B cell (primary cell): ENCODE results near the gene PRKCA. TPM values are rescaled to one million over a fixed set of nuclear protein-coding genes. Genes with fewer than 3 reads are reported as not detected.

Source experiments
- ATAC-seq: fragments of 200-7000 bp; cut with Tn5 transposase; one replicate; pipeline ENCODE4 v1.10.0; 2021; ENCODE audit warnings: low read depth, mild to moderate bottlenecking, moderate number of reproducible peaks, moderate library complexity
- CTCF ChIA-PET: fragments of 350-600 bp; sonication (Branson Sonifier 250); formaldehyde crosslinking; loops from one replicate; lab custom pipeline; 2021; ENCODE audit warnings: antibody characterized with exemption, inconsistent platforms; lab: Charles Lee
- POLR2A ChIA-PET: fragments of 350-600 bp; sonication (Branson Sonifier 250); formaldehyde crosslinking; loops from one replicate; lab custom pipeline; 2021; ENCODE audit warnings: antibody characterized with exemption; lab: Charles Lee
- DNase-seq: peaks from one replicate; pipeline ENCODE4 v3.0.0; 2013
- H2AFZ ChIP-seq: 2 replicates; pipeline ENCODE4 v1.6.1; 2012; ENCODE audit warnings: mild to moderate bottlenecking, low read depth, low read length; ENCODE audit not compliant: insufficient read depth, poor library complexity, severe bottlenecking
- H3K27ac ChIP-seq, 2 donors: 1 replicate in 1 of 2; 2 replicates in 1 of 2; pipeline ENCODE4 v1.5.1; 2012 to 2013; ENCODE audit warnings: low read length in 2 of 2, mild to moderate bottlenecking in 2 of 2, moderate library complexity in 1 of 2
- H3K27me3 ChIP-seq, 4 experiments: fragments of 200-600 bp in 1 of 4; sonication (generic) in 1 of 4; replicated peaks in 1 of 4; 1 replicate in 2 of 4; 2 replicates in 2 of 4; pipeline versions ENCODE4 v1.6.1 to v1.7.0; 2013 to 2016; ENCODE audit warnings: low read length in 3 of 4, mild to moderate bottlenecking in 2 of 4, mixed read lengths in 1 of 4, moderate library complexity in 1 of 4; ENCODE audit not compliant: insufficient read depth in 4 of 4, control insufficient read depth in 3 of 4; ENCODE audit errors: control extremely low read depth in 1 of 4
- H3K36me3 ChIP-seq, 2 experiments: replicated peaks in 1 of 2; 1 replicate in 1 of 2; 2 replicates in 1 of 2; pipeline versions ENCODE4 v1.6.1 to v1.7.1; 2013; ENCODE audit warnings: low read length in 1 of 2; ENCODE audit not compliant: insufficient read depth in 2 of 2, control insufficient read depth in 1 of 2; ENCODE audit errors: control extremely low read depth in 1 of 2, extremely low read depth in 1 of 2
- H3K4me1 ChIP-seq, 2 donors: fragments of 200-600 bp in 1 of 2; sonication (generic) in 1 of 2; 1 replicate in 1 of 2; 2 replicates in 1 of 2; pipeline versions ENCODE4 v1.5.1 to v1.6.1; 2013 to 2017; ENCODE audit warnings: low read length in 2 of 2; ENCODE audit not compliant: control insufficient read depth in 2 of 2, insufficient read depth in 2 of 2
- H3K4me2 ChIP-seq: replicated peaks from 2 replicates; pipeline ENCODE3; 2012; ENCODE audit warnings: mild to moderate bottlenecking, low read depth, low read length; ENCODE audit not compliant: poor library complexity, severe bottlenecking
- H3K4me3 ChIP-seq, 5 experiments: fragments of 200-600 bp in 1 of 5; sonication (generic) in 1 of 5; 1 replicate in 3 of 5; 2 replicates in 2 of 5; pipeline versions ENCODE4 v1.5.1 to v1.7.0; 2011 to 2016; ENCODE audit warnings: low read length in 4 of 5, mild to moderate bottlenecking in 4 of 5, low read depth in 2 of 5, control low read depth in 1 of 5, moderate library complexity in 1 of 5; ENCODE audit not compliant: insufficient read depth in 1 of 5; ENCODE audit errors: control extremely low read depth in 1 of 5, extremely low read depth in 1 of 5
- H3K79me2 ChIP-seq: fragments of 200-600 bp; sonication (generic); one replicate; pipeline ENCODE4 v1.6.0; 2016; ENCODE audit warnings: low read length; ENCODE audit not compliant: control insufficient read depth, insufficient read depth
- H3K9ac ChIP-seq: fragments of 200-600 bp; sonication (generic); 2 replicates; pipeline ENCODE4 v1.6.1; 2017; ENCODE audit warnings: mild to moderate bottlenecking, low read length, moderate library complexity
- H3K9me3 ChIP-seq, 3 donors: one replicate each; pipeline versions ENCODE4 v1.6.1 to v1.7.1; 2013; ENCODE audit warnings: low read length in 2 of 3; ENCODE audit not compliant: control insufficient read depth in 2 of 3, insufficient read depth in 1 of 3; ENCODE audit errors: control extremely low read depth in 1 of 3
- H4K20me1 ChIP-seq: 2 replicates; pipeline ENCODE4 v1.6.0; 2012; ENCODE audit warnings: mild to moderate bottlenecking, low read length; ENCODE audit not compliant: insufficient read depth, control insufficient read depth, poor library complexity, severe bottlenecking
- H3K27ac Mint-ChIP-seq: one replicate; pipeline ENCODE4 v1.8.0; 2021; ENCODE audit warnings: mixed read lengths
- H3K27me3 Mint-ChIP-seq: one replicate; pipeline ENCODE4 v1.8.0; 2021; ENCODE audit warnings: mixed read lengths
- H3K4me1 Mint-ChIP-seq: one replicate; pipeline ENCODE4 v1.8.0; 2021; ENCODE audit warnings: mixed read lengths
- H3K4me3 Mint-ChIP-seq: one replicate; pipeline ENCODE4 v1.8.0; 2021; ENCODE audit warnings: mixed read lengths
- H3K9me3 Mint-ChIP-seq: one replicate; pipeline ENCODE4 v1.8.0; 2022; ENCODE audit warnings: mixed read lengths; ENCODE audit not compliant: insufficient read depth
- EZH2 ChIP-seq: IDR thresholded peaks from 2 replicates; pipeline ENCODE4 v1.6.1; 2012; ENCODE audit warnings: borderline replicate concordance, low read depth, mild to moderate bottlenecking, moderate library complexity, low read length; ENCODE audit not compliant: insufficient read depth, poor library complexity, severe bottlenecking
- WGBS: methylation state at CpG from one replicate; pipeline ENCODE4 v1.1.5; 2013; ENCODE audit warnings: missing lambda C conversion rate; ENCODE audit not compliant: insufficient coverage; 5-methylcytosine and 5-hydroxymethylcytosine counted together
- intact Hi-C: fragments of 100-400 bp; cut with micrococcal nuclease; formaldehyde crosslinking; loops from one replicate; pipeline ENCODE4 v1.10.0; 2022
- polyA plus RNA-seq: library from polyadenylated mRNA; depleted of rRNA; stranded (reverse); fragments of >200 nt; gene quantifications from 2 replicates; pipeline ENCODE4 v1.2.3, GENCODE V29; 2012
- total RNA-seq, 2 donors: library from RNA; stranded (reverse); fragments of 120-200 nt in 1 of 2; gene quantifications; 1 replicate in 1 of 2; 2 replicates in 1 of 2; pipeline versions ENCODE4 v1.2.3 to v1.2.4, GENCODE V29; 2013 to 2022
- TF ChIP-seq, protein P1 (sequence below): fragments of 200-600 bp; IDR thresholded peaks from one replicate; pipeline ENCODE4 v1.8.0; 2022; ENCODE audit warnings: antibody characterized with exemption, mild to moderate bottlenecking

PRKCA gene
- total and polyA plus RNA-seq, 2 donors (not counting 1 experiment from before 2014, with no cell fraction given): 0.33 to 7.7 TPM

DNA sequence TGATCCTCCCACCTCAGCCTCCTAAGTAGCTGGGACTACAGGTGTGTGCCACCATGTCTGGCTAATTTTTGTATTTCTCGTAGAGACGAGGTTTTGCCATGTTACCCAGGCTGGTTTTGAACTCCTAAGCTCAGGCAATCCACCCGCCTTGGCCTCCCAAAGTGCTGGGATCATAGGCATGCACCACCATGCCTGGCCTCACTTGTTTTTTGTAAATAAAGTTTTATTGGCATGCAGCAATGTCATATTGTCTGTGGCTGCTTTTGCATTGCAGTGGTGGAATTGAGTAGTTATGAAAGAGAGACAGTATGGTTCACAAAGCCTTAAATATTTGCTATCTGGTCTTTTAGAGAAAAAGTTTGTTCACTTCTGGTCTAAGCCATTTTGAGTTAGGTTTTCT is 124.7 kb downstream of the PRKCA start:
- H3K27ac Mint-ChIP-seq: no peak overlapping the region
- no peak for DNase-seq

DNA sequence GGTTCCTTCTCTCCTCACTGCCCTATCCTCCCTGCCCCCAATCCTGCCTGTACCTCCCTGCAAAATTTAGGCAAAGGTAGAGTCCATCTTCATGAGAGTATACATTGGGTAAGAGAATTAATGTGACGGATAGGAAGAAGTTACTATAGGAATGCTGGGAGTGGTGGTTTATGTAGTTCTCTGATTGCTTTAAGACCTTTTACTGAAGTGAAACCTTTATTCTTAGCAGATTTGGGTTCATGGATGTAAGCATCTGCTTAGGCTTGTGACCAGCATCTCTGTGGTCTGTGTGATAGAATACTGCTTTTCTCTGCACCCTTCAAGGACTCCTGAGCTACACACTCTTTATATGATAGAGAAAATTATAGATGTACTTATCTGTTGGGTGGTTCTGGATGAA is 127.3 kb downstream of the PRKCA start:
- H3K79me2 ChIP-seq: no peaks in the 10 kb centered on the region
- no peaks in the 10 kb centered on the region for H4K20me1 ChIP-seq
- ChIA-PET CTCF (no interaction called here), POLR2A (no interaction called here)
- no peaks in the 10 kb centered on the region for H3K4me1 Mint-ChIP-seq
- H3K4me3 ChIP-seq: no peak overlapping the region
- H3K27me3 Mint-ChIP-seq: peaks cover 9% of the 10 kb centered on the region
- no peak for ATAC-seq
- TF ChIP-seq, protein P1, sequence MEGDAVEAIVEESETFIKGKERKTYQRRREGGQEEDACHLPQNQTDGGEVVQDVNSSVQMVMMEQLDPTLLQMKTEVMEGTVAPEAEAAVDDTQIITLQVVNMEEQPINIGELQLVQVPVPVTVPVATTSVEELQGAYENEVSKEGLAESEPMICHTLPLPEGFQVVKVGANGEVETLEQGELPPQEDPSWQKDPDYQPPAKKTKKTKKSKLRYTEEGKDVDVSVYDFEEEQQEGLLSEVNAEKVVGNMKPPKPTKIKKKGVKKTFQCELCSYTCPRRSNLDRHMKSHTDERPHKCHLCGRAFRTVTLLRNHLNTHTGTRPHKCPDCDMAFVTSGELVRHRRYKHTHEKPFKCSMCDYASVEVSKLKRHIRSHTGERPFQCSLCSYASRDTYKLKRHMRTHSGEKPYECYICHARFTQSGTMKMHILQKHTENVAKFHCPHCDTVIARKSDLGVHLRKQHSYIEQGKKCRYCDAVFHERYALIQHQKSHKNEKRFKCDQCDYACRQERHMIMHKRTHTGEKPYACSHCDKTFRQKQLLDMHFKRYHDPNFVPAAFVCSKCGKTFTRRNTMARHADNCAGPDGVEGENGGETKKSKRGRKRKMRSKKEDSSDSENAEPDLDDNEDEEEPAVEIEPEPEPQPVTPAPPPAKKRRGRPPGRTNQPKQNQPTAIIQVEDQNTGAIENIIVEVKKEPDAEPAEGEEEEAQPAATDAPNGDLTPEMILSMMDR: no peak
- no peak for TF ChIP-seq EZH2
- H3K4me1 ChIP-seq: no peaks in the 10 kb centered on the region
- H3K27ac Mint-ChIP-seq: no peak overlapping the region
- intact Hi-C loops: no loop called here
- H3K27ac ChIP-seq: no peak overlapping the region
- no peaks in the 10 kb centered on the region for H3K36me3 ChIP-seq
- H3K9me3 Mint-ChIP-seq: no peaks in the 10 kb centered on the region
- no peak overlapping the region for H3K9ac ChIP-seq
- H3K4me3 Mint-ChIP-seq: no peak overlapping the region
- H3K27me3 ChIP-seq: peaks cover 0 to 2% (median 0%) of the 10 kb centered on the region in 4 experiments
- peaks cover 0 to 7% (median 0%) of the 10 kb centered on the region in 3 donors for H3K9me3 ChIP-seq
- DNase-seq: no peak
- no peak overlapping the region for H3K4me2 ChIP-seq
- no peak overlapping the region for H2AFZ ChIP-seq
- 78% methylated on average over 1 of the region's 1 CpG for WGBS

More for the DNA sequence above, 124.7 kb downstream of the PRKCA start:
- CTCF ChIA-PET: no interaction called here
- POLR2A ChIA-PET: no interaction called here
- Mint-ChIP-seq H3K4me1 (no peaks in the 10 kb centered on the region), H3K4me3 (no peak overlapping the region), H3K27me3 (peaks cover 9% of the 10 kb centered on the region), H3K9me3 (no peaks in the 10 kb centered on the region)
- no peak overlapping the region for H3K27ac ChIP-seq
- TF ChIP-seq, protein P1: no peak
- no peak for TF ChIP-seq EZH2
- H3K4me3 ChIP-seq: no peak overlapping the region
- peaks cover 0 to 7% (median 0%) of the 10 kb centered on the region in 3 donors for H3K9me3 ChIP-seq
- no peaks in the 10 kb centered on the region for H3K4me1 ChIP-seq
- no peaks in the 10 kb centered on the region for H3K36me3 ChIP-seq
- no peak for ATAC-seq
- H4K20me1 ChIP-seq: no peaks in the 10 kb centered on the region
- WGBS: 100% methylated on average over 3 of the region's 3 CpGs
- H3K27me3 ChIP-seq: peaks cover 0 to 2% (median 0%) of the 10 kb centered on the region in 4 experiments
- H2AFZ ChIP-seq: no peak overlapping the region
- no peaks in the 10 kb centered on the region for H3K79me2 ChIP-seq
- no peak overlapping the region for H3K4me2 ChIP-seq
- no peak overlapping the region for H3K9ac ChIP-seq
- intact Hi-C loops: no loop called here
